Activated CD4-positive, alpha-beta memory T cell treated with anti-CD3 and anti-CD28 coated beads for 36 hours (primary cell): ENCODE measurements around the gene USP35. TPM values are rescaled to one million over a fixed set of nuclear protein-coding genes. Genes with fewer than 3 reads are reported as not detected.
"Not testable (repeated sequence)": the region's sequence is repeated elsewhere in the genome, so short reads cannot be mapped to it uniquely, and the experiment has no call there.

ENCODE experiments used
- CTCF ChIA-PET: fragments of 350-600 bp; sonication (Branson Sonifier 250); formaldehyde crosslinking; loops from one replicate; lab custom pipeline; 2021; ENCODE audit warnings: antibody characterized with exemption, inconsistent platforms; lab: Charles Lee
- POLR2A ChIA-PET: fragments of 350-600 bp; sonication (Branson Sonifier 250); formaldehyde crosslinking; loops from one replicate; lab custom pipeline; 2021; ENCODE audit warnings: antibody characterized with exemption; lab: Charles Lee
- DNase-seq: peaks from one replicate; pipeline ENCODE4 v3.0.0-alpha.2; 2020
- H3K27ac Mint-ChIP-seq: one replicate; pipeline ENCODE4 v1.8.0; 2021; ENCODE audit warnings: mixed read lengths
- H3K27me3 Mint-ChIP-seq: one replicate; pipeline ENCODE4 v1.8.0; 2021; ENCODE audit warnings: mixed read lengths
- H3K36me3 Mint-ChIP-seq: one replicate; pipeline ENCODE4 v1.8.0; 2021; ENCODE audit warnings: mixed read lengths
- H3K4me1 Mint-ChIP-seq: one replicate; pipeline ENCODE4 v1.8.0; 2021; ENCODE audit warnings: low read depth, mixed read lengths
- H3K4me3 Mint-ChIP-seq: one replicate; pipeline ENCODE4 v1.8.0; 2021; ENCODE audit warnings: mild to moderate bottlenecking, mixed read lengths
- H3K9me3 Mint-ChIP-seq: one replicate; pipeline ENCODE4 v1.8.0; 2021; ENCODE audit warnings: mixed read lengths
- intact Hi-C: fragments of 100-400 bp; cut with micrococcal nuclease; formaldehyde crosslinking; loops from one replicate; pipeline ENCODE4 v1.15.1; 2023
- total RNA-seq, 2 experiments: library from RNA; stranded (reverse); gene quantifications; one replicate each; pipeline ENCODE4 v1.2.3, GENCODE V29; 2021

Gene USP35
- total RNA-seq, 2 experiments from 2014 or later = 9.3 to 9.6 TPM

DNA sequence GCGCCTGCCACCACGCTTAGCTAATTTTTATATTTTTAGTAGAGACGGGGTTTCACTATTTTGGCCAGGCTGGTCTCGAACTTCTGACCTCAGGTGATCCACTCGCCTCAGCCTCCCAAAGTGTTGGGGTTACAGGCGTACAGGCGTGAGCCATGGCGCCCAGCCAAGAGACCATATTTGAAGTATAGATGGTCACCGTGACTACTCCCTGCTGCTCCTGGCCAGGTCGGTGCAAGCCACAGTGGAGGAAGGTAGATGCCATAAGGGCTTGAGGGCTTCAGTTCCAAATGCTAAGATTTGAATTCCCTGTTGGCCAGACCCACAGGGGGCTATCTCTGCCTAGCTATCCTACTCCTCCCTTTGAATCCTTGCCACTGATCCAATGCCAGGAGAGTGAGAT lies 34.0 kb downstream of the USP35 start:
- DNase-seq, H3K4me3 Mint-ChIP-seq, H3K27me3 Mint-ChIP-seq, H3K9me3 Mint-ChIP-seq, POLR2A ChIA-PET, intact Hi-C loops, H3K27ac Mint-ChIP-seq, CTCF ChIA-PET: not testable (repeated sequence)
- peaks cover 14% of the 10 kb centered on the region for H3K36me3 Mint-ChIP-seq
- H3K4me1 Mint-ChIP-seq = peaks cover 20% of the 10 kb centered on the region

GRCh38 chr11:78223320-78223954 lies 34.7 kb downstream of the USP35 start:
- no peak for DNase-seq
- POLR2A ChIA-PET = no interaction called here
- Mint-ChIP-seq H3K36me3 (peaks cover 11% of the 10 kb centered on the region), H3K27me3 (no peaks in the 10 kb centered on the region), H3K9me3 (no peaks in the 10 kb centered on the region), H3K4me1 (peaks cover 20% of the 10 kb centered on the region), H3K27ac (no peak overlapping the region), H3K4me3 (no peak overlapping the region)
- CTCF ChIA-PET = interaction anchor here (0.6 to 1.3 kb wide), 2 partner anchors 342 to 1924 kb away, joined by 4 to 5 read pairs; no protein-coding TSS in a partner anchor
- intact Hi-C loops = no loop called here

DNA sequence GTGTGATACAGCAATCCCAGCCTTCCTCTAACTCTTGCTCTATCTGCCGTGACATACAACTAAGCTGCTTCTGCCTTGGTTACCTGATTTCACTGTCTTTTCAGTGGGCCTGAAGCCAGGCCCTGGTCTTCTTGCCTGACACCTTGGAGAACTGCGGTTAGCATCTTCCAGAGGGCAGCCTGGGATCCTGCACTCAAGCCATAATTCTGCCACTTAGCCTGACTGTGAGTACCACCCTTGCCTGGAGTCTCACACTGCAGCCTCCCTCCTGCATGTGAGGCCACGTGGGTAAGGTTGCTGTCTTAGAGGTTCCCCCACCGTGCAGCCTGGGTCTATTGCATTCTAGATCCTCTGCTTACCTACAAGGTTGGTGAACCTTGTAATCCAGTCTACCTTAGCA lies 35.8 kb downstream of the USP35 start:
- H3K4me3 Mint-ChIP-seq = no peak overlapping the region
- H3K27me3 Mint-ChIP-seq = no peaks in the 10 kb centered on the region
- intact Hi-C loops = no loop called here
- no peak for DNase-seq
- no peaks in the 10 kb centered on the region for H3K9me3 Mint-ChIP-seq
- CTCF ChIA-PET = interaction anchor here (1.3 kb wide), 1 partner anchor 341 kb away, joined by 5 read pairs; no protein-coding TSS in a partner anchor
- no peak overlapping the region for H3K27ac Mint-ChIP-seq
- POLR2A ChIA-PET = no interaction called here
- H3K36me3 Mint-ChIP-seq = peaks cover 11% of the 10 kb centered on the region
- peaks cover 20% of the 10 kb centered on the region for H3K4me1 Mint-ChIP-seq

GRCh38 chr11:78224906-78225420 lies 36.2 kb downstream of the USP35 start:
- H3K27ac Mint-ChIP-seq = peak overlapping the region; percentile 26
- H3K4me3 Mint-ChIP-seq = no peak overlapping the region
- H3K9me3 Mint-ChIP-seq = no peaks in the 10 kb centered on the region
- peaks cover 20% of the 10 kb centered on the region for H3K4me1 Mint-ChIP-seq
- intact Hi-C loops = loop anchor here (5.0 kb wide), 1 partner anchor 88 kb away; the partner anchor contains the start of gene ALG8
- CTCF ChIA-PET = interaction anchor here (1.3 kb wide), 1 partner anchor 340 kb away, joined by 5 read pairs; no protein-coding TSS in a partner anchor
- no peaks in the 10 kb centered on the region for H3K27me3 Mint-ChIP-seq
- H3K36me3 Mint-ChIP-seq = peaks cover 11% of the 10 kb centered on the region
- no peak for DNase-seq
- POLR2A ChIA-PET = no interaction called here

- H3K27me3 Mint-ChIP-seq = no peaks in the 10 kb centered on the region
- peak; percentile 50 for DNase-seq
- peaks cover 5% of the 10 kb centered on the region for H3K36me3 Mint-ChIP-seq
- peaks cover 15% of the 10 kb centered on the region for H3K4me1 Mint-ChIP-seq
- H3K27ac Mint-ChIP-seq = peak overlapping the region; percentile 85
- intact Hi-C loops = loop anchor here (1.0 to 5.0 kb wide), 4 partner anchors 24 to 98 kb away; partner anchors contain the start of gene ALG8
- ChIA-PET POLR2A (interaction anchor here (0.6 kb wide), 1 partner anchor 150 kb away, joined by 3 read pairs; no protein-coding TSS in a partner anchor), CTCF (interaction anchor here (1.1 to 1.9 kb wide), 4 partner anchors 191 to 338 kb away, joined by 3 to 28 read pairs (median 8); partner anchors contain the start of gene GAB2)
- no peak overlapping the region for H3K4me3 Mint-ChIP-seq
- H3K9me3 Mint-ChIP-seq = no peaks in the 10 kb centered on the region
Measured at GRCh38 chr11:78226684-78227680, 38.3 kb downstream of the USP35 start.

DNA sequence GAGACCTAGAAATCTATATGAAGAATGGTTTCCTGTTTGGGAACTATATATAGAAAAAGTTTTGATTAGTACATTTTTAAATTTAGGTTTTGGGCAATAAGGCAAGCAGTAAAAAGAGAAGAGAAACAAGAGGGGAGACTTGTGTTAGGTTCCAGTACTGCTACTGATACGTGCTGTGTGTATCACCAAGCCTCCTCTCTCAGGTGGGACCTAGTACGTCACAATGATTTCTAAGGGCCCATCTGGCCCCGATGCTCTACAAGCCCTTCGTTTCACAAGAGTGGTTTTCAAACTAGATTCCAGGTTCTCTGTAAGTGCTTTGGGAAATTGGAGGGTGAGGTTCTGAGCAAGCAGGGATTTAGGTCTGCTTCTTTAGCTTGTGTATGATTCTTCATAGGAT lies 39.2 kb downstream of the USP35 start:
- CTCF ChIA-PET = interaction anchor here (0.6 to 1.9 kb wide), 13 partner anchors 11 to 337 kb away, joined by 3 to 28 read pairs (median 3); partner anchors contain the start of gene GAB2
- peaks cover 5% of the 10 kb centered on the region for H3K36me3 Mint-ChIP-seq
- intact Hi-C loops = loop anchor here (1.0 to 5.0 kb wide), 7 partner anchors 25 to 336 kb away; partner anchors contain the start of genes ALG8 and GAB2
- no peak overlapping the region for H3K27ac Mint-ChIP-seq
- no peaks in the 10 kb centered on the region for H3K27me3 Mint-ChIP-seq
- no peak overlapping the region for H3K4me3 Mint-ChIP-seq
- DNase-seq = no peak
- POLR2A ChIA-PET = interaction anchor here (0.6 kb wide), 1 partner anchor 150 kb away, joined by 3 read pairs; no protein-coding TSS in a partner anchor
- H3K4me1 Mint-ChIP-seq = peaks cover 15% of the 10 kb centered on the region
- H3K9me3 Mint-ChIP-seq = no peaks in the 10 kb centered on the region

DNA sequence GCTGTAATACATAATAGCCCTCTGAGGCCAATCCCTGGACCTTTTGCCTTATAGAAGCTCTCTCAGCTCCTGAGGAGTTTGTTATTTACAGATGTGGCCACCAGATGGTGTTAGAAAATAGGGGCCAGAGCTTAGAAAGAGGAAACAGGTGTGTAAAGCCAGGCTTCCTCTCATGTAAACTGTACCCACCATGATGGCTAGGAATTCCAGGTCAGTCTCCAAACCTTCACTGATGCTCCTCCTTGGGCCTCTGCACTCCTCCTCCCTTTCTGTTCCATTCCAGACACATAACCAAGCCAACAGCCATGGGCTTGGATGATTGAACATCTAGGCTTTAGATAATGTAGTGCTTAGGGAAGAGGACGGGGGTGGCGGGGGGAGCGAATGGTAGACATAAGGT lies 39.7 kb downstream of the USP35 start:
- H3K27ac Mint-ChIP-seq = no peak overlapping the region
- H3K4me3 Mint-ChIP-seq = no peak overlapping the region
- ChIA-PET CTCF (interaction anchor here (0.6 to 1.9 kb wide), 13 partner anchors 10 to 337 kb away, joined by 3 to 28 read pairs (median 3); partner anchors contain the start of gene GAB2), POLR2A (no interaction called here)
- peak; percentile 20 for DNase-seq
- no peaks in the 10 kb centered on the region for H3K27me3 Mint-ChIP-seq
- intact Hi-C loops = loop anchor here (1.0 to 5.0 kb wide), 4 partner anchors 91 to 336 kb away; partner anchors contain the start of genes ALG8 and GAB2
- H3K4me1 Mint-ChIP-seq = peaks cover 15% of the 10 kb centered on the region
- H3K36me3 Mint-ChIP-seq = peaks cover 4% of the 10 kb centered on the region
- H3K9me3 Mint-ChIP-seq = no peaks in the 10 kb centered on the region

DNA sequence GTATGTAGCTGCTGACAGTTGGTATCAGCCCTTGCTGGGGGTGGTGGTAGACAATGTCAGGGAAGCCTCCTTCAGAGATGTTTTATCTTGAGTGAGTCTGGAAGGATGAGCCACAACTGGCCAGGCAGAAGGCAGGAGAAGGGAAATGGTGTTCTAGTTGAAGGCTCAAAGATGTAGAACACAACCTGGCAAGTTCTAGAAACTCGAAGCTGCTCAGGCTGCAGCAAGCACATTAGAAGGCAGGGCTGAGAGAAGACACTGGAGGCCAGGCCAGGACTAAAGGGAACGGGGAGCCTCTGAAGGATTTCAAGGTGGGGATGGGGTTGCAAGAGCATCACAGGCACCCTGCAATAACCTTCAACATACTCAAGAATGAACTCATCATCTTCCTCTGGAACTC lies 40.4 kb downstream of the USP35 start:
- Mint-ChIP-seq H3K36me3 (peaks cover 3% of the 10 kb centered on the region), H3K4me3 (no peak overlapping the region), H3K27ac (no peak overlapping the region), H3K9me3 (no peaks in the 10 kb centered on the region), H3K27me3 (no peaks in the 10 kb centered on the region), H3K4me1 (peaks cover 15% of the 10 kb centered on the region)
- ChIA-PET CTCF (interaction anchor here (1.7 kb wide), 1 partner anchor 16 kb away, joined by 4 read pairs; no protein-coding TSS in a partner anchor), POLR2A (no interaction called here)
- intact Hi-C loops = loop anchor here (2.0 to 5.0 kb wide), 2 partner anchors 92 to 188 kb away; partner anchors contain the start of genes ALG8 and GAB2
- DNase-seq = no peak

- no peaks in the 10 kb centered on the region for H3K9me3 Mint-ChIP-seq
- POLR2A ChIA-PET = no interaction called here
- no peak for DNase-seq
- CTCF ChIA-PET = no interaction called here
- H3K36me3 Mint-ChIP-seq = peaks cover 2% of the 10 kb centered on the region
- intact Hi-C loops = no loop called here
- H3K27me3 Mint-ChIP-seq = no peaks in the 10 kb centered on the region
- no peak overlapping the region for H3K4me3 Mint-ChIP-seq
- peaks cover 13% of the 10 kb centered on the region for H3K4me1 Mint-ChIP-seq
- no peak overlapping the region for H3K27ac Mint-ChIP-seq
Measured at GRCh38 chr11:78230161-78230877, 41.6 kb downstream of the USP35 start.

- peaks cover 7% of the 10 kb centered on the region for H3K4me1 Mint-ChIP-seq
- no peak overlapping the region for H3K4me3 Mint-ChIP-seq
- ChIA-PET CTCF (no interaction called here), POLR2A (no interaction called here)
- H3K36me3 Mint-ChIP-seq = peaks cover under 1% of the 10 kb centered on the region
- no peaks in the 10 kb centered on the region for H3K9me3 Mint-ChIP-seq
- intact Hi-C loops = no loop called here
- no peaks in the 10 kb centered on the region for H3K27me3 Mint-ChIP-seq
- no peak overlapping the region for H3K27ac Mint-ChIP-seq
- DNase-seq = no peak
Measured at GRCh38 chr11:78231962-78232501, 43.3 kb downstream of the USP35 start.

DNA sequence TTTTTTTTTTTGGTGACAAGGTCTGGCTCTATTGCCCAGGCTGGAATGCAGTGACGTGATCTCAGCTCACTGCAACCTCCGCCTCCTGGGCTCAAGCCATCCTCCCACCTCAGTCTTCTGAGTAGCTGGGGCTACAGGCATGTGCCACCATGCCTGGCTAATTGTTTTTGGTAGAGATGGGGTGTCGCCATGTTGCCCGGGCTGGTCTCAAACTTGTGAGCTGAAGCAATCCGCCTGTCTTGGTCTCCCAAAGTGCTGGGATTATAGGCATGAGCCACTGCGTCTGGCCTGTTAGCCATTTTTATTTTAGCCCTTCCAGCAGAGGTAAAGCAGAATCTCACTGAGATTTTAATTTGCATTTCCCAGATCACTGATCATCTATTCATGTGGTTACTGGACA lies 44.3 kb downstream of the USP35 start:
- H3K4me3 Mint-ChIP-seq, H3K4me1 Mint-ChIP-seq, intact Hi-C loops, DNase-seq, H3K9me3 Mint-ChIP-seq, H3K27ac Mint-ChIP-seq, CTCF ChIA-PET, H3K27me3 Mint-ChIP-seq: not testable (repeated sequence)
- POLR2A ChIA-PET = interaction anchor here (0.6 kb wide), 1 partner anchor 31 kb away, joined by 5 read pairs; no protein-coding TSS in a partner anchor
- peaks cover 10% of the 10 kb centered on the region for H3K36me3 Mint-ChIP-seq
